Cardiac fibroblast (primary cell): ENCODE results near the gene SVIL.
A peak's percentile ranks its signal among the peaks of the same experiment; 100 is the strongest.
"Not testable (repeated sequence)": the region's sequence is repeated elsewhere in the genome, so short reads cannot be mapped to it uniquely, and the experiment has no call there.

ENCODE experiments used
- DNase-seq, 2 donors: peaks; one replicate each; pipeline versions ENCODE4 v3.0.0 to v3.0.0-alpha.2; 2010; ENCODE audit warnings: low read depth in 2 of 2
- H3K4me3 ChIP-seq, 2 donors: replicated peaks in 1 of 2; 1 replicate in 1 of 2; 2 replicates in 1 of 2; pipeline ENCODE4 v1.5.1; 2011; ENCODE audit warnings: low read depth in 2 of 2, low read length in 2 of 2, mild to moderate bottlenecking in 2 of 2, moderate library complexity in 1 of 2
- TF ChIP-seq, protein P1 (sequence below): IDR thresholded peaks from one replicate; pipeline ENCODE4 v1.5.1; 2011; ENCODE audit warnings: low read depth, mild to moderate bottlenecking, low read length, inconsistent platforms

SVIL gene

DNA sequence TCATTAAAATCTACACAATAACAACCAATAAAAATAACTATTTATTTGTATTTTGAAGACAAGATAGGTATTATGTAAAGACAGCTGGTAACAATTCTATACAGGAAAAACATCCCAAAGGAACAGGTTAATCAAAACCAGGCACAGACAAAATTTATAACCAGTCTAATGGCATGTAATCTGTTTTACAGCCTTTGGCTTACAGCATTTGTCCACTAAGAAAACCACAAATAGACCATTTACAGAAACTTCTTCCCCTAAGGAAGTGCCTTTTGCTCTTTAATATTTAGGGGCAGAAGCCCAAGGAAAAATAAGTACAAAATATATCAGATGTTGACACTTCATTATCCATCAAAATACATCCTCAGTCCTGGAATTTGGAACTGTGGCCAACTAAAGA is 65.0 kb downstream of the SVIL start:
- TF ChIP-seq, protein P1, sequence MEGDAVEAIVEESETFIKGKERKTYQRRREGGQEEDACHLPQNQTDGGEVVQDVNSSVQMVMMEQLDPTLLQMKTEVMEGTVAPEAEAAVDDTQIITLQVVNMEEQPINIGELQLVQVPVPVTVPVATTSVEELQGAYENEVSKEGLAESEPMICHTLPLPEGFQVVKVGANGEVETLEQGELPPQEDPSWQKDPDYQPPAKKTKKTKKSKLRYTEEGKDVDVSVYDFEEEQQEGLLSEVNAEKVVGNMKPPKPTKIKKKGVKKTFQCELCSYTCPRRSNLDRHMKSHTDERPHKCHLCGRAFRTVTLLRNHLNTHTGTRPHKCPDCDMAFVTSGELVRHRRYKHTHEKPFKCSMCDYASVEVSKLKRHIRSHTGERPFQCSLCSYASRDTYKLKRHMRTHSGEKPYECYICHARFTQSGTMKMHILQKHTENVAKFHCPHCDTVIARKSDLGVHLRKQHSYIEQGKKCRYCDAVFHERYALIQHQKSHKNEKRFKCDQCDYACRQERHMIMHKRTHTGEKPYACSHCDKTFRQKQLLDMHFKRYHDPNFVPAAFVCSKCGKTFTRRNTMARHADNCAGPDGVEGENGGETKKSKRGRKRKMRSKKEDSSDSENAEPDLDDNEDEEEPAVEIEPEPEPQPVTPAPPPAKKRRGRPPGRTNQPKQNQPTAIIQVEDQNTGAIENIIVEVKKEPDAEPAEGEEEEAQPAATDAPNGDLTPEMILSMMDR = no peak
- DNase-seq = no peak
- H3K4me3 ChIP-seq = no peak overlapping the region

DNA sequence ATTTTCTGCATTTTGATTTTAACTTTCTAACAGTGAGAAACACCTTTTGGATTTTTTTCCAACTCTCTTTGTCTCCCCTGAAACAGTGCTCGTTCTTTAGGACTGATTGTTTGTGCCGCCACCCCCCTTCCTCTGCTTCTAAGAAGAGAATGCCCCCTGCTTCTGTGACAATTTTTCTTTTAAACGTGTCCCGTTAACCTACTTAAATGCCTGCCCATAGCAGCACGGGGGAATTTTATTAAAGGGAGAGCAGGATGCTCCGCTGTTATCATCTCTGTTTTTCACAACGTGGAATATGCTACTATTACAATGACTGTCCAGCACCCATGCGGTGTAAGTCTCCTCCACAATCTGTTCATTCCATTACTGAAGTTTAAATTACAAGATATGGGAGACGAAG is 67.8 kb downstream of the SVIL start:
- no peak for DNase-seq
- H3K4me3 ChIP-seq = no peak overlapping the region
- TF ChIP-seq, protein P1 = no peak

DNA sequence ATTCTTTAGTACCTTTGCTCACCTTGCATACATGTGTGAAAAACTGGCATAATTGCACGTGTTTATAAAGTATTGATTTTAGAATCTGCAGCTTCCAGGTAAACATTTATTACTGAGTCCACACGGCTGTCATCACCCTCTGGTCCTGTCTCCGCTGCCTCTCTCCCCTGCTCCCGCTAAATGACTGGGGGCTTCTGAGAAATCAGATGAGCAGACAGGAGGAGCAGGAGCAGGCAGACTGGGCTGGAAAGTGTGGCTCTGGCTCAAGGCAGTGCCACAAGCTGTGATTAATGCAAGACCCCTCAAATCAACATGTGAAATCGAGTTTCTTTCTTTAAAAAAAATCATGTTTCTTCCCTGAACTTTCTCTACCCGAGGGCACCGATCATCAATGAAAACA is 68.6 kb downstream of the SVIL start:
- DNase-seq, H3K4me3 ChIP-seq: not testable (repeated sequence)

DNA sequence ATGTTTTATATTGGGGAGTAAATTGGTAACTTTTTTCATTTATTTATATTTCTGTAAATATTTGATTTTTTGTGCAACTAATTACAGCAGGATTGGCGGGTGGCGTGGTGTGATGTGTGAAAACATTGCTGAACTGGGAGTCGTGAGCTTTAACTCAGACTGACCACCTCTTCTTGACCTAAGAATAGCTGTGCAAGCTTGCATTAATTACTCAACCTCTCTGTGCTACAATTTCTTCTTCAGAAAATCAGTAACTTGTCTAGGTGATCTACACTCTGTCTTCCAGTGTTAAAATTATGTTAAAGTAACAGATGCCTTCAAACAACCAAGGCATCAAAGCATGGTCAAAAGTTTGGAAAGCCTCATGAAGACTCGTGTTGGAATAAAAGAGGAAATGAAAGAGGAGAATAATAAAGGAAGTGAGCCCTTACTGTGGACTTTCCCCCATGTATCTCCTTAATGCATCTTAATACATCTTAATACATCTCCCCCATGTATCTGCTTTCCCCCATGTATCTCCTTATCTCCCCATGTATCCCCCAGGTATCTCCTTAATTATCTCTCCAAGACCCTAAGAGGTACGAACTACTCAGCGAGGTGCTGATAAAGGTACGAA is 71.2 kb downstream of the SVIL start:
- H3K4me3 ChIP-seq = no peak overlapping the region
- TF ChIP-seq, protein P1 = no peak
- DNase-seq = no peak

DNA sequence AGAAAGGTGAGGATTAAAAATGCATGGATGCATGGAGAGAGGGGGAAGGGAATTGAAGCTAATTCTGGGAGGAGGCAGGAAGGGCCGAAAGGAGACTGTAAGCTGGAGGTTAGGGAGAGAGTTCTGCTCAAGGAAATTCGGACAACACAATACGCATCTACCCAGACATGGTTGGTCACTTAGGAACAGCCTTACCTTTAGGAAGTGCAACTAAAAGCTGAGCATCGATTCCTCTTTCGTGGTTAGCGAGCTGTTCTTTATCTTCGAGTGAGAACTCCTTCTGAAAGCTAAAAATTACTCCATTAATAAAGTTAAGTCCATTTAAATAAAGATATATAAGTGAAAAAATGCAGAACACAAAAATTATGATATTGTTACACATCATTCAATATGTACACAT is 71.8 kb downstream of the SVIL start:
- not testable (repeated sequence) for DNase-seq, H3K4me3 ChIP-seq

DNA sequence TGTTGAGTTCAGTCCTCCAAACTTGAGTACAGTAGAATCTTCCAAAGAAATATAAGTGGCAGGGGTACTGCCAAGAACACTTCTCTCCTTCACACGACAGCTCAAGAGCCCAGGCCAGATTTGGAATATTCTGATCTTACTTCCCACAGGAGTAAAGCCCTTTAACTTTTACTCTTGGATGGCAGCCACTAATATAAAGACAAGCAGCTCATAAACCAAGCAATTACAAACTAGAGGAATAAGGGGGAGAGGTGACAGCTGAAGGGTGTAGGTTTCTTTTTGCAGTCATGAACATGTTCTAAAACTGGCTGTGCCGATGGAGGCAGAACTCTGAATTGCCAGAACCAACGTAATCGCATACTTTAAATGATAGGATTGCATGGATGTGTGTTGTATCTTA is 74.8 kb downstream of the SVIL start:
- peak in 1 of 2 donors; percentile 39 for DNase-seq
- no peak overlapping the region for H3K4me3 ChIP-seq
- TF ChIP-seq, protein P1 = no peak

DNA sequence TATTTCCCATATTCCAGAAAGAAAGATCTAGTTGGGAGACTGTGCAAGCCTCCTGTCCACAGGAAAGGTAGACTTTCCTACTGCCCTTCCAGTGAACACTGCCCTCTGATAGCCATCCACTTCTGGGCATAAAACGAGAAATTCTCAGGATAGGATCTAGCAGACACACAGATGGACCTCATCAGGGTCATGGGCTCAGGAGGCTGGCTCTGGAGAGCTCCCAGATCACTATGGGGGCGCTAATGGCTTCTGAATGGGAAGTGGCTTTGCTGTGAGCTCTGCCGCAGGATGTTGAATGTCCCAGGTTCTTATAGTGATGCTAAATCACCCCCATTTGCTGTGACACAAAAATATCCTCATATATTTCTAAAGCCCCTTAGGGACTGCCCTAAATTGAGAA is 77.1 kb downstream of the SVIL start:
- TF ChIP-seq, protein P1 = no peak

DNA sequence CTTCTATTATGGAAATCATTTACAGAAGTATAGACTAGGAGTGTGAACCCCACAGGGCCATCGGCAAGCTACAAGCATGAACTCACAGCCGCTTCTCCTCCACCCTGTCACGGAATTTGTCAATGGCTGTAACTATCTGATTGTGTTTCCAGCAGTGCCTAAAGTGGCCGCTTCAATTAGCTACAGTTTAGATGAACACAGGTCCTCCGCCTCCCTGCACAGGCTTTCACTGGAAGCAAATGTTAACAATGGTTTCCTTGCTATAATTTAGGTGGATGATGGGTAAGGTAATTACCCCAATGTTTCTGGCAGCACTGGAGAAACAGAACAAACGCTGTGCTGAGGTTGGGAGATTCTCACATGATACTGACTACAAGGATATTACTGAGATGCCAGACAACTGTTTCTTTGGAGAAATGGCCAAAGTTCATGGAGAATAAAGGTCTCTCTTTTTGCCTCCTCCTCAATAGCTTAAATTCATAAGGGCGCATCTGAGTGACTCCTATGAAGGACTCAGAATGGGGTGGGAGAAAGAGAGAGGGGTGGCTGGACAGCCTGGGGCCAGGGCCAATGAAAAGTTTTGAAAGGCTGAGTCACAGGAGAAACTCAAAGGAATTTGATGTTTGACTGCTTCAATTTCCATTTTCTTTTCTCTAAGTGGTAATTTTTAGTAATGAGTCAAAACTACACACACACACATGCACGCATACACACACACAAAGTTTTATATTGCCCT is 78.9 kb downstream of the SVIL start:
- TF ChIP-seq, protein P1 = no peak
- DNase-seq = peak; percentile 75 to 80
- H3K4me3 ChIP-seq = no peak overlapping the region

More for the DNA sequence above, 77.1 kb downstream of the SVIL start:
- no peak overlapping the region for H3K4me3 ChIP-seq
- no peak for DNase-seq
